HG02870 (cell line): Measurements from ENCODE around the gene TIMP2.
"Not testable (repeated sequence)": the region's sequence is repeated elsewhere in the genome, so short reads cannot be mapped to it uniquely, and the experiment has no call there.

Experiments
- ATAC-seq: cut with Tn5 transposase; IDR thresholded peaks from one replicate; pipeline ENCODE4 v1.9.1; 2021; ENCODE audit warnings: mild to moderate bottlenecking, moderate library complexity; ENCODE audit not compliant: unreplicated experiment

Gene TIMP2, protein sequence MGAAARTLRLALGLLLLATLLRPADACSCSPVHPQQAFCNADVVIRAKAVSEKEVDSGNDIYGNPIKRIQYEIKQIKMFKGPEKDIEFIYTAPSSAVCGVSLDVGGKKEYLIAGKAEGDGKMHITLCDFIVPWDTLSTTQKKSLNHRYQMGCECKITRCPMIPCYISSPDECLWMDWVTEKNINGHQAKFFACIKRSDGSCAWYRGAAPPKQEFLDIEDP

DNA sequence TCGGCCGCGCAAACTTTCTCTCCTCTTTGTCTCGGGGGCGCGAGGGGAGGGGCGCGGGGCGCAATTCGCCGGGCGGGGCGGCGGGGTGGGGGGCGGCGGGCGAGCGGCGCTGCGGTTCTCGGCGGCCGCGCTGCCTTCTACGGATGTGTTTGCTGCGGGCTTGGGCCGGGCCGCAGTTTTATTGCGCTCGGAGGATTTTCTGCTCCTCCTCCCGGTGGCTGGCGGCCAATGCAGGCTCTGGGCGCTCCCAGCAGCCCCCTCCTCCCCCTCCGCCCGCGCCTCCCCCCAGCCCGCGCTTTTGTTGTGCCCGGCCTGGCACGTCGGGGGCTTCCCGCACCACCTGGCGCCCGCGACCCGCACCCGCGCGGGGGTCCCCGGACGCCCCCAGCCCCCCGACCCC is at the start of gene TIMP2:
Gene TIMP2 (minus strand): TSS at position 154 of the 400 bp plus-strand sequence. CDS start 299 bp downstream, outside the sequence.
- ATAC-seq = no peak

DNA sequence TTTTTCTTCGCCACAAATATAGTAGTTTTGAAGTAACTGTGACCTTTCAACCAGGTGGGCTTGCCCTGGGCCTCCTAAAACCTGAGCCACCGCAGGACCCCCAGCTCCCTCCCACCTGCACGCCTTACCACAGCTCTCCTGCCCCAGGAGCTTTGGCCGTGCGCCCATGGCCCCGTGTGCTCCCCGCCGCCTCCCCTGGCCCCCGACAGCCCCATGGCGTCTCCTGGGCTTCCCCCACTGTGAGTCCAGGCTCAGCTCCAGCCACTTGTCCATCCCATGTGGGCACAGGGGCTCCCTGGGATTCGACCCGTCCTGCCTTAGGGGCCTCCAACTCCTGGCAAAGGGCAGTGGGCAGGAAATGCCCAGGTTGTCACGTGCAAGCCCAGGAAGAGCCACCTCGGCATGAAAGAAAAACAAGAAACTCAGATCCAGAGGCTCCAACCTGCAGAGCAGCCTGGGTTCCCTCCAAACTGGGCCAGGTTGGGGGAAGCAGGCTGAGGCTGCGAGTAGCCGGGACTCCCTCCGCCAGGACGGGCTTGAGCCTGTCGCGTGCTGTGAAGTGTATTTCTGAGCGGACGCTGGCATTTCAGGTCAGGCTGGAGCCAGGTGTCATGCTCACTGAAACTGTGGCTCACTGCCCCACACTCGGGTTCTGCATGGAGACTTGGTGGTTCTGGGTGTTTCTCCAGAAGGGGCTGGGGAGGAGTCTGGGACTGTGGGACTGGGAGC is 48.8 kb upstream of the TIMP2 start:
- no peak for ATAC-seq

DNA sequence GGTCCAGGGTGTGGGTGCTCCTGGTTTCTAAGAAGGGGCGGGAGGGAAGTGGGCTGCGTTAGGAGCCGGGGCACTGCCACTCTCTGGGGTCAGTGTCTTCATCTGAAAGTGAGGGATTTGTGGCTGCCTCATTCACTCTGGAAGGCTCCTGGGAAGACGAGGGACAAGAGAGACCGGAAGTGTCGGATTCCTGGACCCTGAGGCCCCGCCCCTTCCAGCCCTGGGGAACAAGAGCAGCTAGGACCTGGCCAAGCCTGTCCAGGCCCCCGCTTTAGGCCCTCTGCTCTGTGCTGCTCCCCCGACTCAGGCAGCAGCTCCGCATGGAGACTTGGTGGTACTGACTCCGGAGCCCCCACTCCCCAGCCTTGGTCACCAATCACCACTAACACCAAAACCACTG is 48.0 kb upstream of the TIMP2 start:
- no peak for ATAC-seq

DNA sequence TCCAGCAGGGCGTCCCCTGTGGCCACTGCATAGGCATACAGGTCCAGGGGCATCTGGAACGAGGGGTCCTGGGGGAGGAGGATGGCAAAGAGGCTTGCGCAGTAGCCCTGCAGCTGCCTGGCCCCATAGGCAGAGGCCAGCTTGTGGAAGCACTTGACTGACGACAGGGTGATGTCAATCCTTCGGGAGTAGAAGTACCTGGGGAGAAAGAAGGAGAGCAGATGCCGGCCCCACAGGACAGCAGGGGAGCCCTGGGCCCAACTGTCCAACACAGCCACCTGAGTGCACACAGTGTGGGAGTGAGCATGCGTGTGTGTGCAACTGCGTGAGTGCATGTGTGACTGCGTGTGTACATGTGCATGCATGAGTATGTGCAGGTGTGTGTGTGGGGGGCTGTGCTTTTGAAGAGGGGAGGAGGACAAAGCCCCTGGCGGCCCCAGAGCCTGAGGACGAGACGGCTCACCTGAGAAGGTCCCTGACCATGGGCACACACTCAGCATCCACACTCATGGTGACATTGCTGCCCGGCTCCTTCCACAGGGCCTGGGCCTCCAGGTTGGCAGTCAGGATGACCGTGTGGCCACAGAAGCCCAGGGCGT is 47.4 kb upstream of the TIMP2 start:
- ATAC-seq = no peak

DNA sequence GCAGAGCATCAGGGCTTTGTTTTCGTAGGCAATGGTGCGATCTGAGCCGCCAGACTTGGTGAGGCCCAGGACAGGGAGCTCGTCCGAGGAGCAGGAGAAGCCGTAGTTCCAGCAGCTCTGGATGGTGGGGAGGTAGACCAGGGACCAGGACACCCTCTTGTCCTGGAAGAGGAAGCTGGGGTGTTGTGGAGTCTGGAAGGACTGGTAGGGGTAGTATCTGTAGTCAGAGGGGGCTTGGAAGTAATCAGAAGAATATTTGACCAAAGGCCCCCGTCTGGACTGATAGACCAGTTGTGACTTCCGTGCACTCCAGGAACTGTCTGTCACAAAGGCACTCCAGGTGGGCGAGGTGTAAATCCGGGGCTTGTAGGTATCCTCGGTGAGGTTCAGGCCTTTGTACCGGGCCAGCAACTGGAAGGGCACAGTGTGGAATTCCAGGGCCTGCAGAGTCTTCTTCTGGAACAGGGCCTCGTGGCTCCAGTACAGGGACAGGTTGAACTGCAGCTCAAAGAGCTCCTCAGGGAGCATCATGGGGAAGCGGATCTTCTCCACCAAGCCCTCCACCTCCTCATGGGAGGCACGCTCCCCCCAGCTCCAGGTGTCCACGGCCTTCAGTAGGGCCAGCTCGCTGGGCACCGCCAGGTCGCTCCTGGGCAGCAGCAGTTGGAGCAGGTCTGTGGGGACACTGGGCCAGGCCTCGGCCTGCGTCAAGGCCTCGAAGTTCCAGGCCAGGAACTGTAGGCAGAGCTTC is 46.7 kb upstream of the TIMP2 start:
- no peak for ATAC-seq

DNA sequence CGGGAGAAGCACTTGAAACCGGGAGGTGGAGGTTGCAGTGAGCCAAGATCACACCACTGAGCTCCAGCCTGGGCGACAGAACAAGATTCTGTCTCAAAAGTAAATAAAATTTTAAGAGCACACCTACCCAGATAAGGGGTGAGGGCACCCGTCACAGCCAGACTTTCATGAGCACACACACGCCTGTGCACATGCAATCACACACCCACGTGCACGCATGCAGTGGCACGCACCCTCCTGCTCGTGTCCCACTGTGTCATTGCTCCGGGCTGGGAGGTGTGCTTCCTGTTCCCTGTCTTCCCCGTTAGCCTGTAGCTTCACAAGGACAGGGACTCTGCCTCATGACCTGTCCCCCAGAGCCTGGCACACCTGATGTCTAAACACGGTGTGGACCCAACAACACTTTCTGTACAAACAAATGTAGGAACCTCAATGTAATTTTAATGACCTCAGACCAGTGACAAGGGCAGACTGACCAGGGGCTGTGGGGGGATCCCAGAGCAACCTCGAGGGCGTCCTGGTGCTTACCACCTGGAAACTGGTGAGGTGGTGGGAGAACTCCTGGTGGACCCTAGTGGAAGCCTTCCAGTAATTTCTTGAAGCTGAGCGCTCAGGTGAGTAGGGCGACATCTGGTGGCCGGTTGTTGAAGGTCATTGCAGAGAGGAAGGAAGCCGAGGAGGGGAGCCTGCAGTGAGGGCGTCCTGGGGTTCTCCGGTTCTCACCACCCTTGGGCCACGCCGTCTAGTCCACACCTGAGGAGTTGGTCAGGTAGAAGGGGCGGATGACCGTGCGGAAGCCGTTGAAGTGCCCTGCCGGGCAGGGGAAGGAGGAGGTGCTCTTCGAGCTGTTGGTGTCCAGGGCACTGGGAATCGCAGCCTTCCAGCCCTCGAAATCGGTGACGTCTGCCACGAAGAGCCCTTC is 45.9 kb upstream of the TIMP2 start:
- ATAC-seq = no peak

DNA sequence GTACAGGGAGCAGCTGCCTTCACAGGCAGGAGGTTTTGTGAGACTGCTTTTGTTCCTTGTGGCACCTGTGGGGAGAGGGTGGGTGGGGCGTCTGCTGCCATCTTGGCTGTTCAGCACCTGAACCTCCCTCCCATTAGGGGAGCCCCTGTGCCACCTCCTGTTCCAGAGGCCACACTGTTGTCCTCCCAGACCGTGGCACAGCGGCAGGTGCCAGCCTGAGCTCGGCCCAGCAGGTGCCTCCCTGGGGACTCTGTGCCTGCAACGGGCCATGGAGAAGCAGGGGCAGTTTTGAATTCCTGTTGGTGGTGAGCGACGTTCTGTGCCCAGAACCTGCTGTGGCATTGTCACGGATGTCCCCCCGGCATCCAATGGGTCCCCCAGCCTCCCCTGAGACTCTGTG is 44.7 kb upstream of the TIMP2 start:
- no peak for ATAC-seq

DNA sequence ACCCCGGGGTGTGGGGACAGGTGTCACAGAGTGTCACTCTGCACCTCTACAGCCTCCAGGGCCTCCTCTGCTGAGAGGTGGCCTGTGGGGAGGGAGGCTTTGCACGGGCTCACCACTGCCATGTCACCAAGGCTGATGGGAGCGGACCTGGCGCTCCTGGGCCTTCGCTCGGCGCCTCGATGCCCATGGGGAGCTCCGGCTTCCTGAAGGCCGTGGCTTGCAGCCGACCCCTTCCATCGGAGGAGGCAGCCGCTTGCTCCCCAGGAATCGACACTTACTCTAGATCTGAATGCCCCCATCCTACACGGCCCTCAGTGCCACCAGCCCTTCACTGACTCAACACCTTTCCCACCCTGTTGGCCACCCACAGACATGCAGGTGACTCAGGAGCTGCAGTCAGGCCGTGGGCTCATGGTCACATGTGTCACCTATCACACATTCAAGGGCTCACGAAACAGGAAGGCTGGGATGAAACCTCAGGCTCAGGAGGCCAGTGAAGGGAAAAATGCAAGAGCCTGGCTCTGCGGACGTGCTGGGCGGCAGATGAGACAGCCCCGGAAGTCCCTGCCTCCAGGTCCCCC is 42.7 kb upstream of the TIMP2 start:
- ATAC-seq = no peak

DNA sequence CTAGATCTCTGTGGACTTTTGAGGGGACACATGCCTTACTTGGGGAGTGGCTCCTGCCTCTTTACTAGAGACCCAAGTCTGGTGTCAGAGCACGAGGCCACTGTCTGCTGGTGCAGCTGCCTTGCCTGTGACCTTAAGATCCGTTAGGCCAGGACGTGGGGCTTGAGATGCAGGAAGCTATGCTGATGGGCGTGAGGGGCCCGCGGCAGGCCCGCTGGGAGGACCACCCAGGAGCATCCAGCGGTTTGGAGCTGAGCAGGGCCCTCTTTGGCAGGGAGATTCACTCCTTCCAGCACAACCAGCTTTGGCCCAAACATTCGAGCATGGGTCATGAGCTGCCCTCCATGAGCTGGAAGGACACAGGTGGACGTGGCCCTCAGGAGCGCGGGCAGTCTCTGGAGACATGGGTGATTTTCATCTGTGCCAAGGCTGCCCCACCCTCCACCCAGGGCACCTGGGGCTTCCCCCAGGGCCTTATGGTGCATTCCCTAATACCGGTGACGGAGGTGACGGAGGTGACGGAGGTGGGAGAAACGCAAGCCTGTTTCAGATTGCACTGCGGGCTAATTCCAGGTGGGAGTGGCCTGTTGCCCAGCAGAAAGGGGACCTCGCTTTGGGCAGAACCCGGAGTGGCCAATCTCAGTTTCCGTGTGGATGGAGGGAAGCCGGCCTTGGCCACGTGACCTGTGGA is 41.9 kb upstream of the TIMP2 start:
- ATAC-seq = no peak

DNA sequence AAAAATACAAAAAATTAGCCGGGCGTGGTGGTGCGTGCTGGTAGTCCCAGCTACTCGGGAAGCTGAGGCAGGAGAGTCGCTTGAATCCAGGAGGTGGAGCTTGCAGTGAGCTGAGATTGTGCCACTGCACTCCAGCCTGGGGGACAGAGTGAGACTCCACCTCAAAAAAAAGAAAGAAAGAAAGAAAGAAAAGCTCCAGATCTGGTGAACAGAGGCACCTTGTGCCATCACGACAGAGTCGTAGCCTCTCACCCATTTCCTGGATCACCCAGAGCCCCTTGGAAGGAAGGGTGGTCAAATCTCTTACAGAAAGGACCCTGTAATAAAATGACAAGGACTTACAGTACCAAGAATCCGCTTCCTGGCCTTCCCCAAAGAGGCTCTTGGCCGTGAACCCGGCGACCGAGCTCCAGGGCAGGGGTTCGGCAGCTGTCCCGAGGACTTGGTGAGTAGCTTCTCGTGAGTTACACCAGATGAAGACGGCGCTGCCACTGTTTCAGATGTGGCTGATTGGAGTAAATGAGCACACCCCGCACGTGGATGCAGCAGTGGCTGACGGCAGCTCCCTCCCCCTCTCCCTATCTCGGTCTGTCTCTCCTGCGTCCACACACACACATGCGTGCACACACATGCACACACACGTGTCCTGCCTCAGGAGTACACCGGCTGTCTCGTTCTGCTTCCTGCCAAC is 41.1 kb upstream of the TIMP2 start:
- ATAC-seq = no peak

DNA sequence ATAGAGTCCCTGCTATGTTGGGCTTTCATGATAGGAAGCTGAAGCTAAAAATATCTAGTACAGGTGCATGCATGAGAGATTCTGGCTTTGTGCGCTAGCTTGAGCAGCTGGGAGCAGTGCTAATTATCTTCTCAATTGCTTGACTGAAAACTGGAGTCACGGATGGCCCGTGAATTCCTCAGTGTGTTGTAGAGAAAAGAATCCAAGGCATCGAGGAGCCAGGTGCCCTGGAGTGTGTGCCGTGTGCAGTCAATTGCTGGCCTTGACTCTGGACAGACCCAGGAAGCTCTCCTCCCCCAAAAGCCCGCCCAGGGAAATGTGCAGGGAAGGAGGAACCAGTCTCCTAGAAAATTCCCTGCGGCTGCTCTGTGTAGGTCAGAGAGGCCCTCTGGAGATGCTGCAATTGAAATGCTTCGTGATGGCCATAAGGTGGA is 40.3 kb upstream of the TIMP2 start:
- ATAC-seq = no peak

DNA sequence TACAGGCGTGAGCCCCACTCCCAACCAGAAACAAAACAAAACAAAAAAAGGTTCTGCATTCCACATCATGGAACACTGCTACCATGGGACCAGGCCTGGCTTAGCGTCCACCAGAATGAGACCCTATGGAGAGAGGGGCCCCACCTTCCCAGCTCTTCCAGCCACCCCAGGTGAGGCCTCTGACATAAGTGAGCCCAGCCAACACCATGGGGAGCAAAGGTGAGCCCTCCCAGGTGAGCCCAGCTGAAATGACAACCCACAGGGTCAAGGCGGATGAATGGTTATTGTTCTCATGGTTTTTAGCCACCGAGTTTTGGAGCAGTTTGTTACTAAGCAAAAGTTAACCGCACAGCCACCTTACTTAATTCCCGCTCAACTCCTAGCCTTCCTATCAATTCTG is 38.2 kb upstream of the TIMP2 start:
- ATAC-seq = no peak

DNA sequence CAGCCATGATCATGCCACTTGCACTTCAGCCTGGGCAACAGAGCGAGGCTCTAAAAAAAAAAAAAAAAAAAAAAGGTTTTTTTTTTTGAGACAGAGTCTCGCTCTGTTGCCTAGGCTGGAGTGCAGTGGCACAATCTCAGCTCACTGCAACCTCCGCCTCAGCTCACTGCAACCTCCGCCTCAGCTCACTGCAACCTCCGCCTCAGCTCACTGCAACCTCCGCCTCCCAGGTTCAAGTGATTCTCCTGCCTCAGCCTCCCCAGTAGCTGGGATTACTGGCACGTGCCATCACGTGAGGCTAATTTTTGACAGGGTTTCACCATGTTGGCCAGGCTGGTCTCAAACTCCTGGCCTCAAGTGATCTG is 37.8 kb upstream of the TIMP2 start:
- not testable (repeated sequence) for ATAC-seq

DNA sequence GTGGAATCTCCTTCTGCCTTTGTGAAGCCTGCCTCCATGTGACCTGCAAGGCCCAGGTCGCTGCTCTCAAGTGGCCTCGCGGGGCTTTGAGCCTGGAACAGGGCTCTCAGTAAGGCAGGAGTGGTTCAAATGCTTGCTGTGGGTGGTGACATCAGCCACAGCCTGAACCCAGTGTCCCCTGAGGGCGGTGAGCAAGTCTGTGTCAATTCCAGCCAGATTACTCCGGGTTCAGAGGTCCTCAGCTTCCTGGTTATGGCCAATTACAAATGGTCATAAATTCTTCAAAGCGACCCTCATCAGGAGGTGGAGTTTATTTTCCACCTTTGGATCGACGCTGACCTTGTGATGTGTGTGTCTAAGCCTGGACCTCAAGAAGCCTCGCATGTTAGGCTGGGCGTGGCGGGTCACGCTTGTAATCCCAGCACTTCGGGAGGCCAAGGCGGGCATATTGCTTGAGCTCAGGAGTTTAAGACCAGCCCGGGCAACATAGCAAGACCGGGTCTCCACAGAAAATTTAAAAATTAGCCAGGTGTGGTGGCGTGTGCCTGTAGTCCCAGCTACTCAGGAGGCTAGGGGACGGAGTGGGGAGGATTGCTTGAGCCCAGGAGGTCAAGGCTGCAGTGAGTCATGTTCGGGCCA is 37.3 kb upstream of the TIMP2 start:
- ATAC-seq = no peak

DNA sequence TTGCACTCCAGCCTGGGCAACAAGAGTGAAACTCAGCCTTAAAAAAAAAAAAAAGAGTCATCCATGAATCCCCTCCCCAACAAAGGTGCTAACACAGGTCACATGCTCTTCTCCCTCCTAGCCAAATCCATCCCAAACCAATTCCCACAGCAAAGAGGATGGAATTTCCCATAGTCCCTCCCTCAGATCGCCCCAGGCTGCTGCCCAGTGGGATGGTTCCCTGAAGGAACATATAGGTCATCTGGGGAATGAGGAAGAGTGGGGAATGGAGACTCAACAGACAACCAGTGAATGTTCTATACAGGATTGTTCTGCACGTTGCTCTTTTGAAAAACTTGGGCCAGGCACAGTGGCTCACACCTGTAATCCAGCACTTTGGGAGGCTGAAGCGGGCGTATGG is 36.4 kb upstream of the TIMP2 start:
- no peak for ATAC-seq

DNA sequence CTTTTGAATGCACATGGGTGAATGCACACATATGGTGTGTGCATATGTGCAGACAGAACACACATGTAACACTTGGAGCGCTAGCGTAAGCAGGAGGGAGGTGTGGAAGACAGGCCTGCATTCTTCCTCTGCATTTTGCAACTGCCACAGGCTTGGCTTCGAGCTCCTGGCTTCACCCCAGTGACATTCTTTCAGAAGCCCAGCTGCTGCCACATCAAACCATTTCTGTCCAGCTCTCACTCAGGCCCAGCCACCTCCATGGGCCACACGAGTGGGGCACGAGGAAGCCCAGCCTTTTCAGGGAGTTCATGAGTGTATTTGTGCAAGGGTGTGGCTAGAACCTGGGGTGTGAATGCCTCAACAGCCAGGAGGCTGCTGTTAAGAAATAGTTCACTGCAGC is 35.7 kb upstream of the TIMP2 start:
- no peak for ATAC-seq

DNA sequence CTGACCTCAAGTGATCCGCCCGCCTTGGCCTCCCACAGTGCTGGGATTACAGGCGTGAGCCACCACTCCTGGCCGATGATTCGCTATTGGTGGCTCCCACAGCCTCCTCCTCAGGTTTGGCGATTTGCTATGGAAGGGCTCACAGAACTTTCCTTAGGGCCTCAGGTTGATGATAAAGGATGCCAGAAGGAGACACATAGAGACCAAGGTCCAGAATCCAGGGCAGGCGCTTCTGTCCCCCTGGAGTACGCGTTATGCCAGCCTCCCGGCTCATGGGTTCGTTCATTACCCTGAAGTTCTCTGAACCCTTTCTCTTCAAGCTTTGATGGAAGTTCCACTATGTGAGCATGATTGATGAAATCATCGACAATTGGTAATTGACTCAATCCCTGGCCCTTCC is 34.6 kb upstream of the TIMP2 start:
- no peak for ATAC-seq

DNA sequence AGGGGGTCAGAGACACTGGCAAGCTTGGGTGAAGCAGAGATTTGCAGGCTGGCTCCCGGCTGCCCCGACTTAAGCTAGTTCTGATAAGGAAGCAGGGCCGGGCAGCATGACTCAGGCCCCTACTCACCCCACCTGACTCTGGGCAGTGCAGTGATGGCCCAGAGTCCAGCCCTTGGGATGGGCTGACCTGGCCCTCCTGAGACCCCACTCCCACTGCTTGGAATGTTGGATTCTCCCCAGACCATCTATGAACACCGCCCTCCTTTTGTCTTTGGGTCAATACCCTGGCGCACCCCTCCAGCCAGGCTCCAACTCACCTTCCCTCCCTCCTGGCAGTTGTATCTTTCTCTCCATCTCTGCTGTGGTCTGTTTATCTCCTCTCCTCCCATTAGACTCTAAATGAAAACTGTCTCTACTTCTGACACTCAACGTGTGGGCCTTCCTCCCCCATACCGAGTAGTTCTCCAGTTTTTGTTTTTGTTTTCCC is 33.5 kb upstream of the TIMP2 start:
- ATAC-seq = no peak
